Smooth muscle cell (in vitro differentiated cells): ENCODE measurements around the gene EYS. TPM values are rescaled to one million over a fixed set of nuclear protein-coding genes. Genes with fewer than 3 reads are reported as not detected.

Source experiments
- DNase-seq: peaks from one replicate; lab custom pipeline; 2025; ENCODE audit not compliant: unreplicated experiment; lab: John Stamatoyannopoulos, UW
- H2AFZ ChIP-seq: fragments of 200-600 bp; sonication (generic); 2 replicates; pipeline ENCODE4 v1.6.0; 2016; ENCODE audit warnings: antibody characterized with exemption, low read depth, mild to moderate bottlenecking
- H3F3A ChIP-seq: fragments of 200-600 bp; sonication (generic); 2 replicates; pipeline ENCODE4 v1.6.0; 2017; ENCODE audit warnings: antibody characterized with exemption, low read depth
- H3K27ac ChIP-seq: fragments of 200-600 bp; sonication (generic); 2 replicates; pipeline ENCODE4 v1.5.1; 2016; ENCODE audit warnings: low read depth, mild to moderate bottlenecking
- H3K27me3 ChIP-seq: fragments of 200-600 bp; sonication (generic); 2 replicates; pipeline ENCODE4 v1.6.1; 2016; ENCODE audit warnings: low read depth, mild to moderate bottlenecking
- H3K36me3 ChIP-seq: fragments of 200-600 bp; sonication (generic); 2 replicates; pipeline ENCODE4 v1.5.1; 2016; ENCODE audit warnings: low read depth
- H3K4me1 ChIP-seq: fragments of 200-600 bp; sonication (generic); 2 replicates; pipeline ENCODE4 v1.5.1; 2016; ENCODE audit warnings: low read depth
- H3K4me2 ChIP-seq: fragments of 200-600 bp; sonication (generic); 2 replicates; pipeline ENCODE4 v1.6.0; 2016; ENCODE audit warnings: mild to moderate bottlenecking
- H3K4me3 ChIP-seq: fragments of 200-600 bp; sonication (generic); 2 replicates; pipeline ENCODE4 v1.5.1; 2016; ENCODE audit warnings: mild to moderate bottlenecking
- H3K79me2 ChIP-seq: fragments of 200-600 bp; sonication (generic); 2 replicates; pipeline ENCODE4 v1.6.0; 2016; ENCODE audit warnings: low read depth, mild to moderate bottlenecking
- H3K9ac ChIP-seq: fragments of 200-600 bp; sonication (generic); 2 replicates; pipeline ENCODE4 v1.6.0; 2016; ENCODE audit warnings: low read depth
- H3K9me3 ChIP-seq: fragments of 200-600 bp; sonication (generic); replicated peaks from 2 replicates; pipeline ENCODE4 v1.5.1; 2016; ENCODE audit warnings: low read depth
- H4K20me1 ChIP-seq: fragments of 200-600 bp; sonication (generic); 2 replicates; pipeline ENCODE4 v1.6.0; 2016; ENCODE audit warnings: low read depth
- CTCF ChIP-seq: fragments of 200-600 bp; sonication (generic); IDR thresholded peaks from 2 replicates; pipeline ENCODE4 v1.5.1; 2017; ENCODE audit warnings: borderline replicate concordance, mild to moderate bottlenecking, antibody characterized with exemption; ENCODE audit not compliant: insufficient read depth, poor library complexity, severe bottlenecking
- WGBS: methylation state at CpG from one replicate; pipeline ENCODE4 v1.1.7; 2016; ENCODE audit warnings: low lambda C conversion rate; 5-methylcytosine and 5-hydroxymethylcytosine counted together
- polyA plus RNA-seq: library from polyadenylated mRNA; unstranded; fragments of >200 nt; fragmentation: Nextera tagmentation; extraction: Ambion mirVana; gene quantifications from 2 replicates; pipeline ENCODE4 v1.2.1, GENCODE V29; 2016
- total RNA-seq: library from RNA; depleted of rRNA; stranded (reverse); fragments of >200 nt; gene quantifications from 2 replicates; pipeline ENCODE4 v1.2.3, GENCODE V29; 2014

EYS gene
- total and polyA plus RNA-seq, 2 experiments from 2014 or later: 0.07 to 0.18 TPM

GRCh38 chr6:63787021-63787420 lies 1920.0 kb downstream of the EYS start:
- 32% methylated on average over 1 of the region's 1 CpG for WGBS
- Histone ChIP-seq H3K4me3 (no peak overlapping the region), H3K36me3 (no peaks in the 10 kb centered on the region), H3K79me2 (no peaks in the 10 kb centered on the region), H3K27ac (peak overlapping the region; percentile 47), H3K27me3 (no peaks in the 10 kb centered on the region), H2AFZ (peak overlapping the region; percentile 28), H3K4me2 (peak overlapping the region; percentile 32), H3K9ac (no peak overlapping the region), H3K4me1 (no peaks in the 10 kb centered on the region), H3F3A (no peaks in the 10 kb centered on the region), H4K20me1 (no peaks in the 10 kb centered on the region), H3K9me3 (no peaks in the 10 kb centered on the region)
- TF ChIP-seq CTCF: no peak
- no peak for DNase-seq

GRCh38 chr6:63785006-63785405 lies 1922.0 kb downstream of the EYS start:
- no peaks in the 10 kb centered on the region for H3K9me3 ChIP-seq
- H3K79me2 ChIP-seq: no peaks in the 10 kb centered on the region
- TF ChIP-seq CTCF: no peak
- no peak for DNase-seq
- no peak overlapping the region for H3K4me2 ChIP-seq
- no peaks in the 10 kb centered on the region for H3K36me3 ChIP-seq
- H3K4me3 ChIP-seq: no peak overlapping the region
- no peaks in the 10 kb centered on the region for H3K4me1 ChIP-seq
- no peaks in the 10 kb centered on the region for H3F3A ChIP-seq
- H3K27me3 ChIP-seq: no peaks in the 10 kb centered on the region
- no peak overlapping the region for H3K9ac ChIP-seq
- H4K20me1 ChIP-seq: no peaks in the 10 kb centered on the region
- no peak overlapping the region for H2AFZ ChIP-seq
- 80% methylated on average over 1 of the region's 1 CpG for WGBS
- no peak overlapping the region for H3K27ac ChIP-seq

- Histone ChIP-seq H3K27ac (no peak overlapping the region), H3K4me1 (no peaks in the 10 kb centered on the region), H3K4me2 (no peak overlapping the region), H3K9ac (no peak overlapping the region), H3K9me3 (no peaks in the 10 kb centered on the region), H3K27me3 (no peaks in the 10 kb centered on the region), H4K20me1 (no peaks in the 10 kb centered on the region), H3F3A (no peaks in the 10 kb centered on the region), H3K79me2 (no peaks in the 10 kb centered on the region), H3K4me3 (no peak overlapping the region), H3K36me3 (no peaks in the 10 kb centered on the region), H2AFZ (no peak overlapping the region)
- DNase-seq: no peak
- 96% methylated on average over 1 of the region's 1 CpG for WGBS
- TF ChIP-seq CTCF: no peak
Measured at GRCh38 chr6:63783096-63783495, 1923.9 kb downstream of the EYS start.

- Histone ChIP-seq H3K27me3 (no peaks in the 10 kb centered on the region), H3K9me3 (no peaks in the 10 kb centered on the region), H3K9ac (no peak overlapping the region), H4K20me1 (no peaks in the 10 kb centered on the region), H3F3A (no peaks in the 10 kb centered on the region), H3K79me2 (no peaks in the 10 kb centered on the region), H3K36me3 (no peaks in the 10 kb centered on the region), H3K27ac (no peak overlapping the region), H3K4me3 (no peak overlapping the region), H3K4me1 (no peaks in the 10 kb centered on the region), H2AFZ (no peak overlapping the region), H3K4me2 (no peak overlapping the region)
- TF ChIP-seq CTCF: no peak
- WGBS: 56% methylated on average over 1 of the region's 1 CpG
- no peak for DNase-seq
Measured at GRCh38 chr6:63774961-63775360, 1932.1 kb downstream of the EYS start.
